Measurements from ENCODE around the gene BRSK1. TPM values are rescaled to one million over a fixed set of nuclear protein-coding genes. Genes with fewer than 3 reads are reported as not detected.

Gene BRSK1
- total and polyA plus RNA-seq, 2 of the 8 experiments (the other 6 are each of a cell fraction or from before 2014, with no cell fraction given), result 27.6 to 32.7 TPM

- TF ChIP-seq EP300 (IDR thresholded peaks at IDR 0.05; ENCODE audit: borderline replicate concordance in 1 of 2, low read depth in 2 of 2, low read length in 2 of 2) (no peak), HDAC2 (IDR thresholded peaks at IDR 0.05; ENCODE audit: borderline replicate concordance in 1 of 2, low read depth in 2 of 2, low read length in 2 of 2) (no peak), MAFK (IDR thresholded peaks at IDR 0.05; ENCODE audit: low read depth, low read length) (no peak), ASH2L (IDR thresholded peaks at IDR 0.05; ENCODE audit: low read length) (no peak), POLR2A (IDR thresholded peaks at IDR 0.05; ENCODE audit: control extremely low read depth in 1 of 2, low read depth in 2 of 2, low read length in 2 of 2) (no peak)
These were observed 42.5 kb upstream of the BRSK1 start (continued) for GRCh38 chr19:55241143-55241934.
